Erythroblast (primary cell): Measurements from ENCODE around the gene ILRUN.

Source experiments
- GATA1 ChIP-seq: IDR thresholded peaks from 2 replicates; pipeline ENCODE4 v1.6.1; 2011; ENCODE audit warnings: low read depth, mild to moderate bottlenecking, control low read depth, low read length, moderate library complexity
- POLR2A ChIP-seq: IDR thresholded peaks from 2 replicates; pipeline ENCODE4 v1.6.1; 2011; ENCODE audit warnings: mild to moderate bottlenecking, low read length

DNA sequence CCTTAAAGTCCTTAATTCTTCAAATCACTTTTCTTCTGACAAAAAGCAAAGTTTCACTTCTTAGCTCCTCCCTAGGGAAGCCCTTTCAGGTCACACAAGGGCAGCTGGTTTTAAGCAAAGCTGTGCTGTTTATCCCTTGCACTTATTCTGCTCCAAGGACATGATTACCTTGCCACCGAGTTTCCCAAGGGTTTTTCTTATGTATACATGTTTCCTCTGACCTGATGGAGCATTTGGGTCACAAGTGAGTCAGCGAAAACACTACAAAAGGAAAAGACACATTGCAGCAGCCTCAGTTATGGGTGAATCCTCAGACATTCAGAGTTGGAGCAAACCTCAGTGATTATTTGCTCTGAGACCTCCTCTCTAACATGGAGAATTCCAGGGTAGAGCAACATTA is 26.6 kb upstream of the ILRUN start:
- TF ChIP-seq POLR2A, result no peak
- TF ChIP-seq GATA1, result no peak
